HCT116 (cell line): Measurements from ENCODE around the gene AP5Z1. TPM values are rescaled to one million over a fixed set of nuclear protein-coding genes. Genes with fewer than 3 reads are reported as not detected.
A peak's percentile ranks its signal among the peaks of the same experiment; 100 is the strongest.

Experiments
- ATAC-seq: fragments of 200-7000 bp; cut with Tn5 transposase; 2 replicates; pipeline ENCODE4 v1.9.1; 2020; ENCODE audit warnings: mild to moderate bottlenecking, moderate library complexity
- BruUV-seq: library from RNA; stranded (reverse); fragments of 400-500 nt; replicated peaks from 2 replicates; lab custom pipeline; 2021; lab: Mats Ljungman, UMichigan
- CTCF ChIA-PET: fragments of 300-600 bp; sonication (Branson Sonifier 250); formaldehyde crosslinking; loops from one replicate; lab custom pipeline; 2021; ENCODE audit warnings: antibody characterized with exemption; lab: Charles Lee
- POLR2A ChIA-PET: fragments of 300-600, 350-600 bp; sonication (Branson Sonifier 250); formaldehyde crosslinking; loops from one replicate; lab custom pipeline; 2021; ENCODE audit warnings: antibody characterized with exemption; lab: Charles Lee
- RAD21 ChIA-PET, 2 experiments: fragments of 300-600 bp; sonication (Branson Sonifier 250); formaldehyde crosslinking; loops; one replicate each; lab custom pipeline; 2023; ENCODE audit warnings: low total read pairs in 2 of 2; ENCODE audit not compliant: uncharacterized antibody in 2 of 2, unreplicated experiment in 2 of 2, low non-redundant PET in 1 of 2; lab: Charles Lee
- DNase-seq: peaks from one replicate; pipeline ENCODE4 v3.0.0-alpha.2; 2010; ENCODE audit warnings: low read depth, low spot score
- H2AFZ ChIP-seq: fragments of 200-600 bp; shearing (Covaris generic), sonication (generic); 2 replicates; pipeline ENCODE4 v1.6.1; 2017; ENCODE audit warnings: low read depth, mixed run types, mixed read lengths, antibody characterized with exemption, low read length; ENCODE audit not compliant: poor library complexity, severe bottlenecking
- H3K27ac ChIP-seq: 2 replicates; pipeline ENCODE4 v1.5.1; 2012; ENCODE audit warnings: low read depth, low read length
- H3K27me3 ChIP-seq: fragments of 200-600 bp; sonication (generic); 2 replicates; pipeline ENCODE4 v1.6.1; 2016; ENCODE audit warnings: mixed run types, low read length, mixed read lengths; ENCODE audit not compliant: insufficient read depth
- H3K36me3 ChIP-seq, 2 experiments: fragments of 200-500 bp in 1 of 2; fragments of 200-600 bp in 1 of 2; sonication (Bioruptor generic) in 1 of 2; sonication (generic) in 1 of 2; 2 replicates each; pipeline versions ENCODE4 v1.5.1 to v1.6.1; 2014 to 2016; ENCODE audit warnings: low read length in 2 of 2, inconsistent platforms in 1 of 2, mixed read lengths in 1 of 2, mixed run types in 1 of 2; ENCODE audit not compliant: insufficient read depth in 2 of 2, control insufficient read depth in 1 of 2
- H3K4me1 ChIP-seq, 2 experiments: fragments of 200-600 bp in 1 of 2; sonication (generic) in 1 of 2; 2 replicates each; pipeline versions ENCODE4 v1.5.1 to v1.6.1; 2012 to 2017; ENCODE audit warnings: low read length in 2 of 2, inconsistent platforms in 1 of 2, mild to moderate bottlenecking in 1 of 2, mixed read lengths in 1 of 2, mixed run types in 1 of 2, moderate library complexity in 1 of 2; ENCODE audit not compliant: insufficient read depth in 2 of 2, control insufficient read depth in 1 of 2
- H3K4me2 ChIP-seq: fragments of 200-600 bp; sonication (generic); 2 replicates; pipeline ENCODE4 v1.6.1; 2017; ENCODE audit warnings: mixed run types, low read length, mixed read lengths
- H3K4me3 ChIP-seq, 2 experiments: fragments of 200-600 bp in 1 of 2; sonication (generic) in 1 of 2; replicated peaks in 1 of 2; 2 replicates each; pipeline ENCODE4 v1.5.1; 2011 to 2016; ENCODE audit warnings: low read length in 2 of 2, control low read depth in 1 of 2, low read depth in 1 of 2, mild to moderate bottlenecking in 1 of 2, mixed read lengths in 1 of 2, mixed run types in 1 of 2
- H3K79me2 ChIP-seq: fragments of 200-600 bp; sonication (generic); 2 replicates; pipeline ENCODE4 v1.6.1; 2017; ENCODE audit warnings: mild to moderate bottlenecking, mixed run types, low read length, moderate library complexity, mixed read lengths; ENCODE audit not compliant: insufficient read depth
- H3K9ac ChIP-seq: fragments of 200-600 bp; sonication (generic); 2 replicates; pipeline ENCODE4 v1.6.1; 2016; ENCODE audit warnings: low read length, mixed read lengths
- H3K9me2 ChIP-seq: fragments of 200-600 bp; sonication (generic), shearing (Covaris generic); 2 replicates; pipeline ENCODE4 v1.6.1; 2017; ENCODE audit warnings: mixed run types, mild to moderate bottlenecking, moderate library complexity; ENCODE audit not compliant: insufficient read depth
- H3K9me3 ChIP-seq, 2 experiments: fragments of 200-500 bp in 1 of 2; fragments of 200-600 bp in 1 of 2; sonication (Bioruptor generic) in 1 of 2; sonication (generic) in 1 of 2; 2 replicates each; pipeline ENCODE4 v1.6.1; 2014 to 2017; ENCODE audit warnings: low read length in 2 of 2, mixed read lengths in 2 of 2, inconsistent platforms in 1 of 2, low read depth in 1 of 2, mild to moderate bottlenecking in 1 of 2, mixed run types in 1 of 2, moderate library complexity in 1 of 2; ENCODE audit not compliant: control insufficient read depth in 1 of 2, insufficient read depth in 1 of 2
- H4K20me1 ChIP-seq: fragments of 200-600 bp; sonication (generic), shearing (Covaris generic); 2 replicates; pipeline ENCODE4 v1.6.1; 2017; ENCODE audit warnings: mixed run types, mild to moderate bottlenecking, moderate library complexity; ENCODE audit not compliant: insufficient read depth
- EGR1 ChIP-seq: IDR thresholded peaks from 2 replicates; pipeline ENCODE4 v1.6.1; 2012; ENCODE audit warnings: low read depth
- ELF1 ChIP-seq: IDR thresholded peaks from 2 replicates; pipeline ENCODE4 v1.6.1; 2012; ENCODE audit warnings: low read depth, borderline replicate concordance
- EZH2 ChIP-seq: fragments of 200-600 bp; sonication (generic); IDR thresholded peaks from 2 replicates; pipeline ENCODE4 v1.6.1; 2017; ENCODE audit warnings: antibody characterized with exemption, mixed run types
- EZH2phosphoT487 ChIP-seq: fragments of 200-600 bp; IDR thresholded peaks from 2 replicates; pipeline ENCODE4 v1.6.1; 2018; ENCODE audit warnings: antibody characterized with exemption, borderline replicate concordance
- FOSL1 ChIP-seq: IDR thresholded peaks from 2 replicates; pipeline ENCODE4 v1.6.1; 2012; ENCODE audit warnings: low read depth
- JUND ChIP-seq: IDR thresholded peaks from 2 replicates; pipeline ENCODE4 v1.6.1; 2012
- RAD21 ChIP-seq: IDR thresholded peaks from 2 replicates; pipeline ENCODE4 v1.6.1; 2012; ENCODE audit warnings: low read depth, mild to moderate bottlenecking
- REST ChIP-seq: IDR thresholded peaks from 2 replicates; pipeline ENCODE4 v1.6.1; 2012; ENCODE audit warnings: low read depth
- SP1 ChIP-seq: IDR thresholded peaks from 2 replicates; pipeline ENCODE4 v1.6.1; 2012; ENCODE audit warnings: low read depth
- TCF7L2 ChIP-seq: IDR thresholded peaks from 2 replicates; pipeline ENCODE4 v1.7.0; 2011; ENCODE audit warnings: borderline replicate concordance, inconsistent platforms; ENCODE audit not compliant: insufficient read depth, insufficient read length; ENCODE audit errors: extremely low read depth
- YY1 ChIP-seq: IDR thresholded peaks from 2 replicates; pipeline ENCODE4 v1.6.1; 2011; ENCODE audit warnings: low read length, low read depth, moderate library complexity, mild to moderate bottlenecking; ENCODE audit not compliant: insufficient replicate concordance; ENCODE audit errors: extremely low read depth
- ZBTB33 ChIP-seq: IDR thresholded peaks from 2 replicates; pipeline ENCODE4 v1.6.1; 2011; ENCODE audit warnings: mild to moderate bottlenecking, low read length, moderate library complexity; ENCODE audit not compliant: insufficient replicate concordance; ENCODE audit errors: extremely low read depth
- ZFX ChIP-seq: fragments of 450-650 bp; IDR thresholded peaks from 2 replicates; pipeline ENCODE4 v1.6.1; 2017
- ZNF274 ChIP-seq: fragments of 200-500 bp; sonication (Bioruptor generic); IDR thresholded peaks from 2 replicates; pipeline ENCODE4 v1.6.1; 2014; ENCODE audit warnings: mild to moderate bottlenecking, low read depth, low read length, inconsistent platforms
- intact Hi-C: fragments of 100-400 bp; cut with micrococcal nuclease; formaldehyde crosslinking; loops from 2 replicates; pipeline ENCODE4 v1.10.0; 2022
- total RNA-seq: library from RNA; stranded (reverse); gene quantifications from one replicate; pipeline ENCODE4 v1.2.1, GENCODE V29; 2021; ENCODE audit not compliant: unreplicated experiment

The AP5Z1 gene
- total RNA-seq, 1 experiment from 2014 or later = 23.2 TPM

- ATAC-seq (no peak), DNase-seq (no peak)
- Histone ChIP-seq H3K9me3 (no peaks in the 10 kb centered on the region), H3K4me1 (no peaks in the 10 kb centered on the region), H3K4me2 (no peak overlapping the region), H3K27ac (no peak overlapping the region), H3K36me3 (no peaks in the 10 kb centered on the region), H3K9me2 (no peaks in the 10 kb centered on the region), H3K27me3 (no peaks in the 10 kb centered on the region), H3K9ac (no peak overlapping the region), H4K20me1 (no peaks in the 10 kb centered on the region), H3K4me3 (no peak overlapping the region), H3K79me2 (no peaks in the 10 kb centered on the region), H2AFZ (no peak overlapping the region)
- intact Hi-C loops = no loop called here
- no TSS peak for BruUV-seq
- ChIA-PET CTCF (interaction anchor here (1.1 to 2.4 kb wide), 3 partner anchors 31 to 257 kb away, joined by 3 to 14 read pairs (median 8); partner anchors contain the start of gene RADIL), POLR2A (no interaction called here), RAD21 (no interaction called here)
- TF ChIP-seq EZH2phosphoT487 = no peak
- no peak for TF ChIP-seq FOSL1
- TF ChIP-seq SP1 = no peak
- TF ChIP-seq JUND = no peak
- no peak for TF ChIP-seq EZH2
These were observed 53.4 kb downstream of the AP5Z1 start for GRCh38 chr7:4828720-4829383.

- Histone ChIP-seq H3K4me2 (no peak overlapping the region), H3K36me3 (no peaks in the 10 kb centered on the region), H3K9ac (no peak overlapping the region), H3K79me2 (no peaks in the 10 kb centered on the region), H3K27me3 (no peaks in the 10 kb centered on the region), H3K4me1 (no peaks in the 10 kb centered on the region), H2AFZ (no peak overlapping the region), H4K20me1 (no peaks in the 10 kb centered on the region), H3K27ac (no peak overlapping the region), H3K4me3 (no peak overlapping the region), H3K9me2 (no peaks in the 10 kb centered on the region), H3K9me3 (no peaks in the 10 kb centered on the region)
- peak; percentile 41 for DNase-seq
- ATAC-seq = peak; percentile 98
- intact Hi-C loops = loop anchor here (1.0 kb wide), 2 partner anchors 53 to 255 kb away; partner anchors contain the start of gene RADIL
- BruUV-seq = no TSS peak
- CTCF ChIA-PET = interaction anchor here (1.0 to 2.4 kb wide), 6 partner anchors 12 to 259 kb away, joined by 3 to 14 read pairs (median 5); partner anchors contain the start of genes AP5Z1 and RADIL
- RAD21 ChIA-PET = interaction anchor here (0.5 to 1.3 kb wide), 5 partner anchors 54 to 260 kb away, joined by 3 to 5 read pairs (median 3); partner anchors contain the start of gene RADIL (in 2 of the 2)
- POLR2A ChIA-PET = no interaction called here
- TF ChIP-seq ZBTB33 (no peak), YY1 (no peak), EZH2 (no peak), RAD21 (peak; percentile 78), ELF1 (no peak), TCF7L2 (no peak), ZFX (no peak), ZNF274 (no peak), EGR1 (no peak), REST (no peak), JUND (no peak), FOSL1 (no peak)
These were observed 54.8 kb downstream of the AP5Z1 start for GRCh38 chr7:4830176-4830575.
